PC-3 (cell line): Measurements from ENCODE around the gene ARHGEF37.

Experiments used
- EZH2 ChIP-seq: fragments of 300-600 bp; sonication (generic); IDR thresholded peaks from one replicate; pipeline ENCODE4 v1.6.1; 2017; ENCODE audit warnings: antibody characterized with exemption, mild to moderate bottlenecking, low read length; ENCODE audit not compliant: unreplicated experiment
- EZH2phosphoT487 ChIP-seq: fragments of 300-600 bp; sonication (generic); IDR thresholded peaks from 2 replicates; pipeline ENCODE4 v1.6.1; 2018; ENCODE audit warnings: mild to moderate bottlenecking, antibody characterized with exemption, low read length, borderline replicate concordance
- TF ChIP-seq, protein P1 (sequence below): fragments of 300-600 bp; sonication (generic); conservative IDR thresholded peaks from 2 replicates; pipeline ENCODE4 v1.5.1; 2017; ENCODE audit warnings: antibody characterized with exemption, low read depth, mild to moderate bottlenecking, low read length

DNA sequence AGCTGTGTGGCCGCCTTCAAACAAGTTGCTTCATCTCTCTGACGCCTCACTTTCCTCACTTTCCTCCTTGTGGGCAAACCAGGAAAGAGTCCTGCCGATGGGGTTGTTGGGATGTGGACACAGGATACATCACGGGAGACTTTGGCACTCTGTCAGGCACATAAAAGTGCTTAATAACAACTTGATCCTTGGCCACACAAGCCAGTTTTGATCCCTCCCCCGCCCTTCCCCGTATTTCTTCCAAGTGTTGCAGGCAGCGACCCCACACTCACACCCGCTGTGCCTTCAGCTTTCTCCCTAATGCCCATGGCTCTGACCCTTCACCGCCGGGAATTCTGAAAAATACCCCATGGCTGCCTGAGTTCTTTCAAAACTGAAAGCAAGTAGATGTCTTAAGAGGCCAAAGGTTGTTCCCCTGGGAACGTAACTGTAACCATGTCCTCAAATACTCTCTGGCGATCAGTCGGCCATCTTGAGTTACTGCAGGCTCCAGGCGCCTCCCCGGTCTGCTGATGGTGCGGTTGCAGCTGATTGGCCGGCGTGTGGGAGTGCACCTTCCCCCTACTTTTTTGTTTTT is 59.8 kb downstream of the ARHGEF37 start:
- TF ChIP-seq, protein P1, sequence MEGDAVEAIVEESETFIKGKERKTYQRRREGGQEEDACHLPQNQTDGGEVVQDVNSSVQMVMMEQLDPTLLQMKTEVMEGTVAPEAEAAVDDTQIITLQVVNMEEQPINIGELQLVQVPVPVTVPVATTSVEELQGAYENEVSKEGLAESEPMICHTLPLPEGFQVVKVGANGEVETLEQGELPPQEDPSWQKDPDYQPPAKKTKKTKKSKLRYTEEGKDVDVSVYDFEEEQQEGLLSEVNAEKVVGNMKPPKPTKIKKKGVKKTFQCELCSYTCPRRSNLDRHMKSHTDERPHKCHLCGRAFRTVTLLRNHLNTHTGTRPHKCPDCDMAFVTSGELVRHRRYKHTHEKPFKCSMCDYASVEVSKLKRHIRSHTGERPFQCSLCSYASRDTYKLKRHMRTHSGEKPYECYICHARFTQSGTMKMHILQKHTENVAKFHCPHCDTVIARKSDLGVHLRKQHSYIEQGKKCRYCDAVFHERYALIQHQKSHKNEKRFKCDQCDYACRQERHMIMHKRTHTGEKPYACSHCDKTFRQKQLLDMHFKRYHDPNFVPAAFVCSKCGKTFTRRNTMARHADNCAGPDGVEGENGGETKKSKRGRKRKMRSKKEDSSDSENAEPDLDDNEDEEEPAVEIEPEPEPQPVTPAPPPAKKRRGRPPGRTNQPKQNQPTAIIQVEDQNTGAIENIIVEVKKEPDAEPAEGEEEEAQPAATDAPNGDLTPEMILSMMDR: no peak
- TF ChIP-seq EZH2phosphoT487 (no peak), EZH2 (no peak)
